DMS79 (cell line): Measurements from ENCODE around the gene PCDHA7.
"Not testable (repeated sequence)": the region's sequence is repeated elsewhere in the genome, so short reads cannot be mapped to it uniquely, and the experiment has no call there.

Source experiments
- DNase-seq: peaks from one replicate; lab custom pipeline; 2025; lab: John Stamatoyannopoulos, UW

PCDHA7 gene

GRCh38 chr5:140868721-140869554, 34.9 kb downstream of the PCDHA7 start, which contains the start of gene PCDHA11:
TSS of gene PCDHA11 (plus strand) at chr5:140868957. CDS start at chr5:140869104, 147 bp downstream.
- DNase-seq, result no peak

GRCh38 chr5:140869555-140869886, 35.5 kb downstream of the PCDHA7 start:
- DNase-seq, result no peak

GRCh38 chr5:140870221-140871201, 36.4 kb downstream of the PCDHA7 start:
- DNase-seq, result no peak

- DNase-seq, result no peak
These were observed 41.3 kb downstream of the PCDHA7 start, which contains the start of gene PCDHA12 for GRCh38 chr5:140875085-140876065. TSS of gene PCDHA12 (plus strand) at chr5:140875308. CDS start at chr5:140875473, 165 bp downstream.

- not testable (repeated sequence) for DNase-seq
These were observed 42.6 kb downstream of the PCDHA7 start for GRCh38 chr5:140876541-140877261.

GRCh38 chr5:140877262-140877581, 43.2 kb downstream of the PCDHA7 start:
- no peak for DNase-seq

GRCh38 chr5:140881889-140882590, 48.0 kb downstream of the PCDHA7 start, which contains the start of gene PCDHA13:
TSS of gene PCDHA13 (plus strand) at chr5:140882124. CDS start at chr5:140882269, 145 bp downstream.
- no peak for DNase-seq

- DNase-seq, result no peak
These were observed 48.5 kb downstream of the PCDHA7 start for GRCh38 chr5:140882591-140882899.

- no peak for DNase-seq
These were observed 49.3 kb downstream of the PCDHA7 start for GRCh38 chr5:140883373-140883772.

- DNase-seq, result no peak
These were observed 50.0 kb downstream of the PCDHA7 start for GRCh38 chr5:140883927-140884697.
